GM20000 (cell line): ENCODE measurements around the gene ZNF33B.

Source experiments
- DNase-seq: peaks from one replicate; pipeline ENCODE4 v3.0.0; 2012; ENCODE audit warnings: low spot score
- CTCF ChIP-seq: IDR thresholded peaks from 2 replicates; pipeline ENCODE4 v1.5.1; 2012; ENCODE audit warnings: mild to moderate bottlenecking, control low read depth; ENCODE audit errors: extremely low read depth, missing control alignments

The ZNF33B gene

GRCh38 chr10:42551582-42552187 is 86.7 kb downstream of the ZNF33B start:
- no peak for DNase-seq
- TF ChIP-seq CTCF = no peak

- TF ChIP-seq CTCF = no peak
- no peak for DNase-seq
Measured at GRCh38 chr10:42549851-42550250, 88.5 kb downstream of the ZNF33B start.

- DNase-seq = no peak
- TF ChIP-seq CTCF = no peak
Measured at GRCh38 chr10:42548254-42548653, 90.1 kb downstream of the ZNF33B start.

- no peak for TF ChIP-seq CTCF
- DNase-seq = no peak
Measured at GRCh38 chr10:42544945-42545344, 93.4 kb downstream of the ZNF33B start.

GRCh38 chr10:42543840-42544372 is 94.5 kb downstream of the ZNF33B start:
- no peak for TF ChIP-seq CTCF

More at GRCh38 chr10:42543840-42544372, 94.5 kb downstream of the ZNF33B start:
- DNase-seq = no peak
